H54 (cell line): Measurements from ENCODE around the gene BRPF3.

Experiments
- DNase-seq: peaks from one replicate; pipeline ENCODE4 v3.0.0; 2011; ENCODE audit warnings: low spot score, mixed read lengths; ENCODE audit not compliant: insufficient read length
- FAIRE-seq: peaks from 3 replicates; lab custom pipeline; 2011; peaks lifted over from hg19 to GRCh38; lab: Jason Lieb, UNC
- POLR2A ChIP-seq: IDR thresholded peaks from 2 replicates; pipeline ENCODE4 v1.6.1; 2011; ENCODE audit warnings: low read depth, mild to moderate bottlenecking, low read length

BRPF3 gene

GRCh38 chr6:36249536-36249935 lies 53.0 kb downstream of the BRPF3 start:
- DNase-seq (no peak), FAIRE-seq (no peak)
- no peak for TF ChIP-seq POLR2A

- TF ChIP-seq POLR2A: no peak
- FAIRE-seq (no peak), DNase-seq (no peak)
These were observed 55.5 kb downstream of the BRPF3 start for GRCh38 chr6:36252005-36252404.

GRCh38 chr6:36263390-36264000 lies 67.0 kb downstream of the BRPF3 start:
- TF ChIP-seq POLR2A: no peak

GRCh38 chr6:36265744-36266143 lies 69.2 kb downstream of the BRPF3 start:
- DNase-seq (no peak), FAIRE-seq (no peak)
- TF ChIP-seq POLR2A: no peak

More at GRCh38 chr6:36263390-36264000, 67.0 kb downstream of the BRPF3 start:
- FAIRE-seq: no peak
- no peak for DNase-seq

- DNase-seq (no peak), FAIRE-seq (no peak)
- TF ChIP-seq POLR2A: no peak
These were observed 70.5 kb downstream of the BRPF3 start for GRCh38 chr6:36266913-36267644.

GRCh38 chr6:36267731-36268477 lies 71.4 kb downstream of the BRPF3 start:
- no peak for FAIRE-seq
- TF ChIP-seq POLR2A: no peak
- DNase-seq: no peak

GRCh38 chr6:36268478-36269275 lies 72.1 kb downstream of the BRPF3 start:
- FAIRE-seq (no peak), DNase-seq (no peak)
- TF ChIP-seq POLR2A: no peak

GRCh38 chr6:36269834-36270705 lies 73.5 kb downstream of the BRPF3 start, which contains the start of gene PNPLA1:
Gene PNPLA1 (plus strand): TSS chr6:36270060. CDS start chr6:36270460, 400 bp downstream.
- FAIRE-seq (no peak), DNase-seq (no peak)
- TF ChIP-seq POLR2A: no peak

- TF ChIP-seq POLR2A: no peak
- DNase-seq: no peak
- no peak for FAIRE-seq
These were observed 75.7 kb downstream of the BRPF3 start for GRCh38 chr6:36272234-36272633.

GRCh38 chr6:36273067-36273466 lies 76.5 kb downstream of the BRPF3 start:
- no peak for TF ChIP-seq POLR2A
- no peak for DNase-seq
- FAIRE-seq: no peak

- FAIRE-seq: no peak
- no peak for TF ChIP-seq POLR2A
- no peak for DNase-seq
These were observed 77.4 kb downstream of the BRPF3 start for GRCh38 chr6:36273802-36274514.
